GM18520 (cell line): Measurements from ENCODE around the gene VAV2.

ENCODE experiments used
- ATAC-seq: cut with Tn5 transposase; IDR thresholded peaks from one replicate; pipeline ENCODE4 v1.9.1; 2021; ENCODE audit not compliant: unreplicated experiment

Gene VAV2

DNA sequence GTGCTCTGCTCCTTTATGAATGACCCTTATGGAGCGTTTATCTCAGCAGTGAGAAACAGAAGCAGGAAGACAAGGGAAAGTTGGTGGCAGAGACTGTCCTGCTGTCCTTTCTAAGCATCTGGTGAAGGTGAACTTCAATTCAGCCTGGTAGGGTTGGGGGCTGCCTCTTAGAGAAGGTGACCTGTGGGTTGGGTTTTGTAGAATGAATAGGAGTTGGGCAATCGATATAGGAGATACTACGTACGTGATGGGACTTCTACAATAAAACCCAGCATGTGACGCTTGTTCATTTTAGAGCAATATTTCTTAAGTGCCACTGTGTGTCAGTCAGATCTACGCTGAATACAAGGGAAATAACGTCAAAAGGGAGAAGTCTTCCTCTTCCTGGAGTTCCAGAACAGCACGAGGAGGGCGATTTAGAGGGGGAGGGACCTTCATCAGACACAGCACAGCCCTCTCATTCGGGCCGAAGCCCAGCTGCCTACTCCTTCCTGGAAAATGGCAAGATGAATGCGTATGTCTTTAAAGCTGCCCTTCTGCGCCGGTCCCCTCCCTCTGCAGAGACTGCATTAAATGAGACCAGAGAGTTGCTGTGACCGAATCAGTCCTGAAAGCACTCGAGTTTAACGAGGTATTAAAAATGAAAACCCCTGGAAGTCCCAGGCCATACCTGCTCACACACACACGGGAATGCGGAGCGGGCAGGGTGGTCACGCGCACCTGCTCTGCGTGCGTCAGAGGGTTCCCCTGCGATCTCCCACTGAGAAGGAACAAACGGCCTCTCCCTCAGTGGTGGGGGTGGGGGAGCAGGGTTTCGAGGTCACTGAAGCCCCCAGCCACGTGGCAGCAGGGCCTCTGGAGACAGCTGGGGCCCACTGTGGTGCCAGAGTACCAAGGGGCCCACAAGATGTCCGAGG is 168.7 kb downstream of the VAV2 start:
- no peak for ATAC-seq

DNA sequence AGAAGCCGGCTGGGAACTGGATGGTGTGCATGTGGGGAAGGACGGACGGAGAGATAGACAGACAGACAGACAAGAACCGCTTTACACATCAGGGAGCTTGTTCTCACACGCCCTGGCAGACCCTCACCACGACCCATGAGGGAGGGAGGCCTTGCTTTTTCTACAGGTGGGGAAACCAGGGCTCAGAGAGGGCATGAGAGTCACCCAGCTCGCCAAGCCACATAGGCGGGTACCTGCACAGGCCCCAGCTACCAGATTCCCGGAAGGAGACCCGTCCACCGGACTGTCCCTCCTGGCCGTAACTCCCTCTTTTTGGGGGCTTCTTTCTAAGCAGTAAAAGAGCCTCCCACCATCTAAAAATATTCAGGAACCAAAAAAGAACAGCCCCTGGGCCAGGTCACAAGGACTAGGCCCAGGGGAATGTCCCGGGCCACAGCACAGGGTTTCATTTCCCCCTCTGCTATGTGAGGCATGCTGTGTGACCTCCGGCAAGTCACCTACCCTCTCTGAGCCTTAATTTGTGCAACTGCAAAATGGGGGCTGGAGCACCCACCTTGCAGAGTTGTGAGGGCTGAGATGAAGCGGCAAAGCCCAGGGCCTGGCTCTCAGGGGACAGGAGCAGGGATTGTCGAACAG is 169.6 kb downstream of the VAV2 start:
- ATAC-seq: no peak

DNA sequence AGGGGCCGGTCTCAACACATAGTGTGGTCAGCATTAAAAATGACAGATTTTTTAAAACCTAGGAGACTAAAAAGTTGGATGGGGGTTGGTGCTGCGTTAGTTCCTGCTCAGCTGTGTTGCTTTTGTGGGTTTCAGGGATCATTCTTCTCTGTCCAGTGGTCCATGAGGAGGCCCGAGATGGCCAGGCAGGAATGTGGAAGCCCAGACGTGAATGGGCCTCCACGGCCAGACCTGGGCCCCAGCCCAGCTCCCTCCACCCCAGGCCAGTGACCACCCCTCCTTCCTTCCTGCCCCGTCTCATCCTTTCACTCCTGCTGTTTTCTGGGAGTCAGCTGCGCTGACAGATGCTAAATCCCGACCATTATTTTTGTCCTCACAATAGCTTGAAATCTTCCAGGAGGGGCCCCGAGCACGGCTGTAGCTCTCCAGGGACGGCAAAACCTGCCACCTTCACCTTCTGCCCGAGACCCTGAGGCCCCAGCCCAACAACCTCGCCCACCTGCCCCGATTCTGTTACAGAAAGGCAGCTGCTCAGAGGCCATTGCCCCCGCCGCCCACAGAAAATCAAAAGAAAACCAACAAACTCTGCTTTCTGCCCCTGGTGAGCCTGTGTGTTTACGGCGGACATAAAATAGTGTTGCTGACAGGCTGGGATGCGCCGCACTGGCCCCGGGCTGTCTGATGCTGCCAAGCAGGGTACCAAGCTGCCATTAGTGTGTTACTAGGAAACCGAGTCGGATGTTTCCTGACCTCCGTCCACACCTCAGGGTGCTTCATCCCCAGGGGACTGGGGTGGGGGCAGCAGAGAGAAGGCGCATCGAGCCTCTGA is 170.3 kb downstream of the VAV2 start:
- no peak for ATAC-seq

DNA sequence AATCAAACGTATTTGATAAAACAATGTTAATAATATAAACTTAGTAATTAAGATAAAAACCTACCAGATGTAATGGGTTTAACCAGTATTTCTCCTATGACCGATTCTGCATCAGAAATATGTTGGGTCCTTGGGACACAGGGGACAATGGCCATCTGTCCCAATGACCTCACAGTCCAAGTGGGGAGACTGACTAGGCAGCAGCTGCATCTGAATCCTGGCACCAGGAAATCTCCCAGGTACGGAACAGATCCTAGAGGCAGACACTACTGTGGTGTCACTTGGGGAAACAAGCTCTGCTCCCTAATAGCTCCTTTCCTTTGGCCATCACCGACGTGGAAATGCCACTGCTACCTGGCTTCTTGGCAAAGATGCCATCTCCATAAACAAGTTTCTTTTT is 172.2 kb downstream of the VAV2 start:
- no peak for ATAC-seq

DNA sequence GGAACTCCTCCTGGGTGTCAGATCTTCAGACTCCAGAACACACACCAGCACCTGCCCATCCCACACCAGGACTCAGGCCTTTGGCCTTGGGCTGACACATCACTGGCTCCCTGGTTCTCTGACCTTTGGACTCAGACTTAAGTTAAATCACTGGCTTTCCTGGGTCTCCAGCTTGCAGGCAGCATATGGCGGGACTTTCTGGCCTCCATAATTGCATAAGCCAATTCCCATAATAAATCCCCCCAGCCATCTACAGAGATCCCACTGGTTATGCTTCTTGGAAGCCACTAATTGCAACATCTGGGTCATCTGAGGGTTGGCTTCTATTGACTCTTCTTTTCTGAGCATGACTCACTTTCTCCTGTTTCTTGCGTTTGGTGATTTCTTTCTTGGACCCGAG is 173.7 kb downstream of the VAV2 start:
- no peak for ATAC-seq

DNA sequence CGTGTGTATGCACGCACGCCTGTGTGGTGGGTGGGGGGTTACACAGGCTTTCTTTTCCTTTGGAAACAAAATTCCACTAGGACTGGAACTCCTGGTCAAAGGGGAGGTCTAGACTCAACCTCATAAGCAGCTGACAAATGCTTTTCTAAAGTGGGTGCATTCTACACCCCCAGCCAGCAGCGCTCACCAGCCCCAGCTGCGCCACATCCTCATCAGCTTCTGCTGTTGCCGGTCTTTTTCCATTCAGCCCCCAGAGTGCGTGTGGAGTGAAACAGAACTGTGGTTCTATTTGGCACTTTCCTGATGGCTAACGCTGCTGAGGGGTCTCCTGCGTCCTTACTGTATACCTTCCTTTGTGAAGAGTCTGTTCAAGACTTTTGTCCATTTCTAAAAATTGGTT is 176.3 kb downstream of the VAV2 start:
- no peak for ATAC-seq

DNA sequence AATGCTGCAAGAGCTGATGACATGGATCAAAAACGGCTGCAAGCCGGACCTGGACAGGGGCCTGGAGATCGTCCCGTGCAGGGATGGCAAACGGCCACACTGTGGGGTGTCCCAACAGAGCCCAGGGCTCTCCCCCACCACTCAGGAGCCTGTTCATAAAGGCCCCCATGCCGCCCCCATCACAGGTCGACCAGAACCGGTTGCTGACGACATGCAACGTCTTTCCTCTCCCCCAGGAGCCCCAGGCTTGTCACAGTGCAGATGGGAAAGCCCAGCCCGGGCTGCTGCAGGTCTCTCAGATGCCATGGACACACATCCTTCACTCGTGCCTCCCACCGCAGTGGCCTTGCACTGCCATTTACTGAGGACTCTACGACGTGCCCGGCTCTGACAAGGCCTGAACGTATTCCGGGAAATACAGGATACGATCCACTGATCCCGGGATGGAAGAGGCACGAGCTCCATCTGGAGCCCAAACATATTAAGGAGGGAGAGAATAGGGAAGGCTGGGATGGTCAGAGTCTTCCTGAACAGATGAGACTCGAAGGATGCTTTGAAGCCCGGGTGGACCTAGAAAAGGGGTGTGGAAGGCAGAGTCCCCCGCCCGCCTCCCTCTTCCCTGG is 177.4 kb downstream of the VAV2 start:
- no peak for ATAC-seq

DNA sequence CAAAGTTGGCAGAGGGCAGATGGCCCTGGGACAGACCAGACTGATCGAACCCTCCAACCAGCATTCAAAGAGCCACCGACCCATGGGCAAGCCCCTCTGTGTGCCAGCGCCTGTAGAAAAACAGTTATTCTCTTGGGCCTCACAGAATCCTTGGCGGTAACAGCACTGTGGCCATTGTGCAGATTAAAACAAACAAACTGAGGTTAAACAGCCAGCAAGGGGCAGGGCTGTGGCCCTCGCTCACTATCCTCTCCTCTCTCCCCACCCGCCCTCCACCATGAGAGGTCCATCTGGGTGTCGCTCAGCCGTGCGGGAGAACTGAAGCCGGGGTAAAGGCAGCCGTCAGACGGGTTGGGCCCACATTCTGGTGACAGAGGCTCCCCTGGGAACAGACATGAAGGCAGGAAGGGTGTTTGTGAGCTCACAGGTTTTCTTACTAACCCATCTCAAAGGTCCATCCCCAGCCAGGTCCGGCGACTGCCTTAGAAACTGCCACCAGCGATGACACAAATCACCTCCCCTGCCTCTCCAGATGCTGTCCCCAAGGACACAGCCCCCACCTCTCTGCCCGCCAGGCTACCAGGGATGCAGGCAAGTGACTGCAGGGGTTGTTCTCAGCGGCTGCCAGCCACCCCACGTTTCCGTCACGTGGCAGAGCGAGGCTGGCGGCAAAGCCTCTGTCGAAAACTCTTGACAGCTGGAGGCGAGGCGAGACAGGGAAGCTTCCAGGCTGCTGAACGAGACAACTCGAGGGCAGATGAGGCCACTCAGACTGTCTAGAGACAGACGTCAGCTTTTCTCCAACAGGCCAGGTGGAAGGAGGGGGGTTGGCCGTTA is 178.2 kb downstream of the VAV2 start:
- ATAC-seq: no peak

DNA sequence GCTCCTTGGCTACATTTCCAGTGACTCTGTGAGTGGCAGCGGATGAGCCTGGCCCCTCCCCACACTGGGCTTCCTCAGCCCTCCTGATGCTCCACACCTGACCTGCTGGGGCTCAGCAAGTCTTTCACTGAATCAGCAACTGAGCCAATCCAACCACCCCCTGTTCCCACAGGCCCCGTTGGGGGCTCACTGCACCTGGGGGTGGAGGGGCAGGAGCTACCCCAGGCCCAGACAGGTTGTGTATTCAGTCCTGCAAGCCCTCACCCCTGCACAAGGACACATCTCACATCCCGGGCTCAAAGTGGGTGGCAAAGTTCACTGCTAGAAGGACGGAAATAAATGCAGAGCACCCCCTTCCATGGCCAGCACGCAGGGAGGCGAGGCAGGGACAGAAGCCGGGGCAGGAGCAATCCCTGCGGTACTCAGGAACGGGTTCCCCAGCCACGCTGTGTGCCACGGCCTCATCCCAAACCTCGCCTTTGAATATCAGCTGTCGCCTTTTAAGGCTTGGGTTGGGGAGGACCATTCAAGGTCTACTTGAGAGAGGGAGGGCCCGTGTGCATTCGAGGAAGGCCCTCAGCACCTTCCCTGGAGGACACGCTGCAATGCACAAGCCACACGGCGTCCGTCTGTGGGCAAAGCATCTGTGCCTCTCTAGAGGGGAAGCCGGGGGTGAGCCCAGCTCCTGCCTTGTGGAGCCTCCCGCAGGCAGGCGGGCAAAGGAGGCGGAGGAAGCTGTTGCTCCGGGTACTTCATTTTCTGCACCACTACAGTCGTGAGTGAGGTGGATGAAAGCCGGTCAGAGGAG is 179.0 kb downstream of the VAV2 start:
- ATAC-seq: no peak

DNA sequence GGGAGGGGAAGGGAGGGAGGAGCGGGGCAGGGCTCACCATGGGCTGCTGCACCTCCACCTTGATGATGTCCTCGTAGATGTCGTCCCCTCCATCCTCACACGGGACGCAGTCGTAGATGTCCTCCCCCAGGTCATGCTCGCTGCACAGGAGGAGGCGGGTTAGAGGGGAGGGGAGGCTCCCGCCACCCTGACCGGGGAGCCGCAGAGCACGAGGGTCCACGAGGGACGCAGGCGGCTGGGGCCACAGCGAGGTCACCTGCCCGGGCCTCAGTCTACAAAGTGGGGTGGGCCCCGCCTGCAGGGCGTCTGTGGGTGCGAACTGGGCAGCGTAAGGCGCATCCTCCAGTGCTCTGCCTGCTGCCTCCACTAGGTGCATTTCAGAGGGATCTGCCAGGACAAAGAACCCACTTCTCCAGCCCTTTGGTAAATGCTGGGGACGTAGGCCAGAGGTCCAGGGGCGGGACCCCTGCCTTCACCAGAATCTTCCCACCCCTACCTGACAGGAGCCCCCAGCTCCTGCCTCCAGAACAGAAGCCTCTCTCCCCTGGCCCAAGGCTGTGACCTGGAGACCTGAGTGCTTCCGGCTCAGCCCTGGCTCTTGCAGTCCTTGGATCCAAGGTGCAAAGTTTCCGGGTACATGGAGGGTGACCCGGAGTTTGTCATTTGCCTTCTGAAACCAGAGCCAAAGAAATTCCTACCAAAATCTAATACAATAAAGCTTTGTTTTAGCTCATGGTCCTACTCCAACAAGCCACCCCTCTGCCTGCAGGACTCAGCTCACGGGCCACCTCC is 179.9 kb downstream of the VAV2 start:
- ATAC-seq: no peak

DNA sequence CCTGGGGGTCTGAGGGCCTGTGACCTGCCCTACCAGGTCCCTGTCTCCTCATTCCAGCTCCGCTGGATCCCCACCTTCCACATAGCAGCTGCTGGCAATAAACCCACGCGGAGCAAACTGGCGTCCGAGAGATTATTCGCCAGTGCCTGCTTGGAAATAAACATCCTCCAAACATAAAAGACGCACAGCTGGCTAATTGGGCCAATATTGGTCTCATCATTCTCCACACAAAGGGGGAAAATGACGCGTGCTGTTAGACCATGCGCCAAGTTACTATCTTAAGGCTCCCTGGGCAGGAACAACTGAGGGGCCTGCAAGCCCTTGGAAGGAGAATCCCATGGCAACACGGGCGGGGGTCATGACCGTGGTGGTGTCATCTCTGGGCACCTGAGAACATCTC is 180.7 kb downstream of the VAV2 start:
- ATAC-seq: no peak

DNA sequence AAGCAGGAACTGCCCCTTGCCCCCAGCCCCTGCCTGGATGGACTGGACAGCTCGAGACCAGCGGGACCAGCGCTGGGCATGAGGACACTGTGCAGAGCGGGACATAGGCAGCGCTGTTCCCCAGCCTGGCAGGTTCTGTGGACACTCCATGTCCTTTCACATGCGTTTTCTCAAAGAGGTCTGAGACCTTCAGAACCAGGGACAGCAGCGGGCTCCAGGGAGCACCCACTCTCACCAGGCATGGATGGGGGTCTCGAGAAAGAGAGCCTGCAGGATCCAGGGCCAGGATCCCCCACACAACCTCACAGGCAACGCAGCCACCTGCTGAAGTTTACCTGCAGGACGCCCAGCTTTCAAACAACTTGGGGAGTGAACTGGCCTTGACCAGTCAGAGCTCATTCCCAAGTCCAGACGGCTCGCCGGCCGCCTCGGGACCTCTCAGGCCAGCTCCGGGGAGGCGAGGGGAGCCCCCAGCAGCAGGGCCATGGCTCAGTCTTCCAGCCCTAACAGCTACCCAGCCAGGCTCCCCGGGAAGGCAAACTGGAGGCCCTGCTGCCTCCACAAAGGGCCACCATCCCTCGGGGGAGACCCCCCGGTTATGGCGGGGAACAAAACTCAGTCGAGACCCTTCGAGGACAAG is 181.4 kb downstream of the VAV2 start:
- ATAC-seq: no peak

DNA sequence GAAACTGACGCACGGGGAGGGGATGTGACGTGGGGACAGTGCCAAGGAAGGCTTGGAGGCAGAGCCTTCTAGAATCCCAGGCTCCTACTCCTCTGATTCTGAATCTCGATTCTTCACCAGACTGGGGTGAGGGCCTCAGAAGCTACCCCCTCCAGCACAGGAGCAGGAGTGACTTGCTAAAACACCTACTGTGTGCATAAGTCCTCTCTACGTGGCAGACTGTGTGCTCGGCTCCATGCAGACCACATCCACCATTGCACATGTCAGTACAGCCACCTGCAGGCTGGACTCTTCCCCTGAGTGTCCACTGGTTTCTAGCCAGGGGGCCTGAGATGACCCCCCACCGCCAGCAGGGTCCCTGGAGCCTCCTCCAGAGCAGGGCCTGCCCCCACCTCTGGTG is 182.8 kb downstream of the VAV2 start:
- ATAC-seq: no peak

DNA sequence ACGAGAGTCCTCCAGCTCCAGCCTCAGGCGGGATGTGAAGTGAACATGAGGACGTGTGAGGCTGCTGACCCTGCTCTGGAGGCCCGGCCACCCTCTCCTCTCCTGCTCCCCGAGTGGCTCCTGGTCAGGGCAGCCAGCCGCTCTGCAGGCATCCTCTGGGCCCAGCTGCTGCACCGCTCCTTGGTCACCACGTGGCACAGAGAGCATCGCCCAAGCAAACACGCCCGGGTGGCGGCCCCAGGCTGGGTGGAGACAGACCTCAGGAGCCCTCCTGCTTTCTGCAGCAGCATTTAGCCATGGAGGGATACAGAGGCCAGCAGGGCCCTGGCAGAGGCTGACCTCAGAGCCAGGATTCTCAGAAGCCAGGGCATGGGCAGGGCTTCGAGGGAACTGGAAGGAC is 184.3 kb downstream of the VAV2 start:
- no peak for ATAC-seq

DNA sequence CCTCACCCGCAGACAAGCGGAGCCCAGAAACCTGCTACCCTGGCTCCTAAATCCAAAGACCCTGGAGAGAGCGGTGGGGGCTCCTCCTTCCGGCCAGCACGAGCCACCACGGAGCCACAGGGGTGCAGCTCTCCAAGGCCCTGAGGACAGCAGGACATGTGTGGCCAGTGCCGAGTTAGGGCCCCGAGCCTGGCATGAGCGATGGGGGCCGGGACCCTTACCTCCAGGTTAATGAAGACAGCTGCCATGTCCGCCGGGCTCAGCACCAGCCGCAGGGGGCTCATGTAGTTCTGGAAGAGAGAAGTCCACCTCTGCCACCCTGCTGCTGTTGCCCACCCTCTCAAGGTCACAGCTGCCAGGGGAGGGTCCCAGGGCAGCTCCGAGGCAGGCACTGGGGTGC is 185.1 kb downstream of the VAV2 start:
- ATAC-seq: no peak

DNA sequence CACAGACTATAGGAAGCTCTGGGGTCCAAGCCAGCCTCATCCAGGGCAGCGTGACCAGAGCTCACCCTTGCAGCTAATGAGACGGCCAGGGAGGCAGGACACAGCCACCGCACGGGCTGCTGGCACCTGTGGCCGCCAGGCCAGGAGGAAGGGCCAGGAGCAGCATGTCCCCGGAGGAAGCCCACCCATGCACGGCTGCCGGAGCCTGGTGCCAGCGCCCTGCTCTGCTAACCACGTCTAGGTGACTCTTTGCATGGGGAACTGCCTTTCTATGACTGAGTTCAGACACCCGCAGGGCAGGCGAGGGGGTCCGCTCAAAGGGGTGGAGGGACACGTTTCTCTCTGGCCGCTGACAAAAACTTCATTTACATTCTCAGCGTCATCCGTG is 185.5 kb downstream of the VAV2 start:
- ATAC-seq: no peak

DNA sequence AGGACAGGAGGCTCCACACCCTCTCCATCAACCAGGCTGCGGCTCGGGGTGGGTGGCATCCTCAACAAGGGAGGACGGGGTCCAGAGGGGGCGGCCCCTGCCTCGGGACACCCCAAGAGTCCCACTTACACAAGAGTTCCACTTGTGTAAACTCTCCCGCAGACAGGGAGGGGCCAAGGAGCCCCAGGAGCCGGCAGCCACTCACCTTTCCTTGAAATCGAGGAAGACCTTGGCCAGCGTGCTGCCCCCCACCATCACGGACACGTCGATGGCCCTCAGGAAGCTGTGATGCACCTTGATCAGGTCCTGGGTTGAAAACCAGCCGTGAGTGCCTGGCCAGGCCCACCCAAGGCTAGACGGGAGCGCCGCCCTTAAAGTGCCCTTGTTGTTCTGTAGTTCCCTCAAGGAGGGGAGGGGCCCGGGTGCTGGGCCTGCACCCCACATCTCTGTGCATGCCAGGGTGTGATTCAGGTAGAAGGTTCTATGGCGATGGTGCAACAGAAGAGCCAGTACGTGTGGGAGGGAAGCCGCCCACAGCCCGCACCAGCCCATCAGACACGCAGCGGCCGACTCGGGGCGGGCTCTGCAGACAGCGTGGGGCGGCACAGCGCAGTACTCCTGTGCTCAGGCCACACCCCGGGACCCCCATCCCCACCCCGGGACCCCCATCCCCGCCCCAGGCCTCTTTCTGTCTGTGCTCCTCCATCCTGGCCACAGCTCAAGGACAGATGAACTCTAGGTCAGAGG is 186.1 kb downstream of the VAV2 start:
- no peak for ATAC-seq

DNA sequence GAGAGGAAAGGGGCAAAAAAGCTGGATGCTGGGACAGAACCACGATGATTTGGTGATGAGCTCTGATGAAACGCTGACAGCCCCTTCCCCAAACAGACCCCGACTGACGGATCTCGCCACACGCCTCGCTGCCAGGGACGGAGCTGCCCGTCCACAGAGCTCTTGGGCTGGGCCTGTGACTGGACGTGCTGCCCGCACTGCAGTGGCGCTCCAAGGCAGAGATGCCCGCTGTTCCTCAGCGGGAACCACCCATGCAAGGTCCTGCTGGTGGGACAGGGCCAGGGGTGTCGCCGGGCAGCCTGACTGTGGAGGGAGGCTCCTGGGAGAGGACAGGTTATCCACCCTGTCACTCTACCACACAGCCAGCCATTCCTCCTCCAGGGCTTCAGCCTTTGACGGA is 187.9 kb downstream of the VAV2 start:
- ATAC-seq: no peak
